GM12878 (cell line): ENCODE results near the gene LRRC45. TPM values are rescaled to one million over a fixed set of nuclear protein-coding genes. Genes with fewer than 3 reads are reported as not detected.

ENCODE experiments used
- ATAC-seq: fragments of 200-7000 bp; cut with Tn5 transposase; 3 replicates; pipeline ENCODE4 v1.9.1; 2020; ENCODE audit warnings: mild to moderate bottlenecking, moderate library complexity
- BruUV-seq: library from RNA; stranded (reverse); fragments of 400-500 nt; replicated peaks from 2 replicates; lab custom pipeline; 2021; lab: Mats Ljungman, UMichigan
- CTCF ChIA-PET: fragments of 300-600 bp; sonication (Branson Sonifier 250); formaldehyde crosslinking; extraction: SDS; loops from one replicate; lab custom pipeline; 2021; ENCODE audit warnings: inconsistent platforms; lab: Yijun Ruan, JAX
- POLR2A ChIA-PET: fragments of 350-600 bp; formaldehyde crosslinking; extraction: SDS; loops from one replicate; lab custom pipeline; 2021; ENCODE audit warnings: inconsistent platforms; lab: Charles Lee
- RAD21 ChIA-PET: fragments of 300-600 bp; sonication (Branson Sonifier 250); formaldehyde crosslinking; loops from one replicate; lab custom pipeline; 2023; ENCODE audit warnings: antibody characterized with exemption; ENCODE audit not compliant: unreplicated experiment; lab: Charles Lee
- SMC1A ChIA-PET: fragments of 300-600 bp; sonication (Branson Sonifier 250); formaldehyde crosslinking; loops from one replicate; lab custom pipeline; 2023; ENCODE audit not compliant: unreplicated experiment, uncharacterized antibody; lab: Charles Lee
- DNase-seq: peaks from one replicate; pipeline ENCODE4 v3.0.0-alpha.2; 2011; ENCODE audit warnings: low read depth, low spot score
- FAIRE-seq: peaks from 3 replicates; lab custom pipeline; 2011; peaks lifted over from hg19 to GRCh38; lab: Jason Lieb, UNC
- H2AFZ ChIP-seq: 2 replicates; pipeline ENCODE4 v1.6.0; 2011; ENCODE audit warnings: low read depth, low read length, control low read depth; ENCODE audit not compliant: control insufficient read depth
- H3K27ac ChIP-seq: 2 replicates; pipeline ENCODE4 v1.5.1; 2011; ENCODE audit warnings: control low read depth; ENCODE audit not compliant: control insufficient read depth, insufficient read depth
- H3K27me3 ChIP-seq, 2 experiments: replicated peaks in 1 of 2; 2 replicates each; pipeline versions ENCODE4 v1.6.0 to v1.6.1; 2011; ENCODE audit warnings: low read length in 1 of 2; ENCODE audit not compliant: control insufficient read depth in 2 of 2, insufficient read depth in 2 of 2
- H3K36me3 ChIP-seq, 2 experiments: 2 replicates each; pipeline ENCODE4 v1.5.1; 2011; ENCODE audit warnings: low read length in 1 of 2; ENCODE audit not compliant: control insufficient read depth in 2 of 2, insufficient read depth in 2 of 2
- H3K4me1 ChIP-seq: 2 replicates; pipeline ENCODE4 v1.6.1; 2011; ENCODE audit warnings: mild to moderate bottlenecking, low read length, moderate library complexity, mixed read lengths; ENCODE audit not compliant: control insufficient read depth, insufficient read depth
- H3K4me2 ChIP-seq: 2 replicates; pipeline ENCODE4 v1.6.0; 2011; ENCODE audit warnings: control low read depth; ENCODE audit not compliant: control insufficient read depth, insufficient read depth
- H3K4me3 ChIP-seq: fragments of 200-600 bp; sonication (generic); 2 replicates; pipeline ENCODE4 v1.5.1; 2016
- H3K79me2 ChIP-seq: 2 replicates; pipeline ENCODE4 v1.6.0; 2011; ENCODE audit warnings: low read length; ENCODE audit not compliant: control insufficient read depth, insufficient read depth
- H3K9ac ChIP-seq: 2 replicates; pipeline ENCODE4 v1.8.0; 2011; ENCODE audit warnings: low read length, control low read depth, mixed read lengths; ENCODE audit not compliant: control insufficient read depth, insufficient read depth
- H3K9me3 ChIP-seq: replicated peaks from 3 replicates; pipeline ENCODE4 v1.5.1; 2011; ENCODE audit warnings: mild to moderate bottlenecking, low read length; ENCODE audit not compliant: control insufficient read depth, insufficient read depth
- H4K20me1 ChIP-seq: 2 replicates; pipeline ENCODE4 v1.6.0; 2011; ENCODE audit not compliant: control insufficient read depth, insufficient read depth
- KLF5 ChIP-seq: fragments of 450-650 bp; IDR thresholded peaks from 2 replicates; pipeline ENCODE4 v1.6.1; 2014; ENCODE audit warnings: mild to moderate bottlenecking; ENCODE audit not compliant: partially characterized antibody
- RFX5 ChIP-seq: IDR thresholded peaks from 2 replicates; pipeline ENCODE4 v1.6.1; 2011; ENCODE audit warnings: low read depth, low read length, improper control_type of control experiment
- TAF1 ChIP-seq: IDR thresholded peaks from 2 replicates; pipeline ENCODE4 v1.6.1; 2011; ENCODE audit warnings: mild to moderate bottlenecking, low read depth, low read length, borderline replicate concordance
- WGBS: methylation state at CpG from one replicate; pipeline ENCODE4 v1.1.6; 2016; ENCODE audit warnings: low lambda C conversion rate; ENCODE audit not compliant: insufficient replicate concordance, insufficient coverage; ENCODE audit errors: missing lambda C conversion rate; 5-methylcytosine and 5-hydroxymethylcytosine counted together
- in situ Hi-C: fragments of 300-500 bp; cut with MboI; formaldehyde crosslinking; loops from 9 replicates; pipeline ENCODE4 v1.14.3; 2018; ENCODE audit warnings: mixed read lengths
- intact Hi-C: fragments of 100-400 bp; cut with micrococcal nuclease; formaldehyde crosslinking; loops from one replicate; pipeline ENCODE4 v1.14.2; 2022; ENCODE audit not compliant: unreplicated experiment
- polyA plus RNA-seq, 11 experiments: library from polyadenylated mRNA; depleted of rRNA in 4 of 11; unstranded in 6 of 11; stranded (reverse) in 5 of 11; fragments of >200 nt; fragmentation: Nextera tagmentation in 4 of 11; fragmentation: Illumina TruSeq in 1 of 11; extraction: Ambion mirVana in 4 of 11; extraction: Trizol in 1 of 11; gene quantifications; 1 replicate in 1 of 11; 2 replicates in 10 of 11; pipeline versions ENCODE4 v1.2.1 to v1.2.3, GENCODE V29; 2011 to 2016; ENCODE audit warnings: inconsistent platforms in 2 of 11, missing spikeins in 2 of 11, low read depth in 1 of 11
- total RNA-seq, 4 experiments: library from RNA; depleted of rRNA in 3 of 4; stranded (reverse); fragments of >200 nt in 3 of 4; fragmentation: Illumina TruSeq in 1 of 4; extraction: Trizol in 1 of 4; gene quantifications; 2 replicates each; pipeline versions ENCODE4 v1.2.1 to v1.2.3, GENCODE V29; 2013 to 2021
- TF ChIP-seq, protein P1 (sequence below): fragments of 450-650 bp; IDR thresholded peaks from 2 replicates; pipeline ENCODE4 v1.6.1; 2017; ENCODE audit warnings: mild to moderate bottlenecking, moderate library complexity
- TF ChIP-seq, protein P2 (sequence below): fragments of 450-650 bp; formaldehyde crosslinking; IDR thresholded peaks from 2 replicates; pipeline ENCODE4 v1.4.0; 2020; ENCODE audit warnings: mild to moderate bottlenecking, moderate library complexity

LRRC45 gene
- total and polyA plus RNA-seq, 10 of the 15 experiments (the other 5 are each of a cell fraction or from before 2014, with no cell fraction given), result 0.03 to 27.7 (median 10.4) TPM

DNA sequence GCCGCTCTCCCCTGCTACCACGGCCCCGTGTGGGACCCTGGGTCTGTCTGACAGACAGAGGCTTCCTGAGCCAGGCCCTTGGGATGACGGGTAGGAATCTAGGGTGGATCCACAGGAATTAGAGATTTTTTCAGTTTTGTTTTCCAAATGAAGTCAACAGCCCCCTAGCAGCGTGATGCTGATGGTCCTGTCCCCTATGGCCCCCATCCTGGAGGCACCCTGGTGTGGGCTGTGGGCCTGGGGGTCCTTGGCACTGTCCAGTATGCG is 15.9 kb upstream of the LRRC45 start:
- ChIA-PET CTCF (no interaction called here), SMC1A (no interaction called here)
- Histone ChIP-seq H3K9ac (no peak overlapping the region), H3K79me2 (no peaks in the 10 kb centered on the region)
- in situ Hi-C loops, result no loop called here
- DNase-seq, result no peak
- intact Hi-C loops, result no loop called here
- TF ChIP-seq RFX5, result no peak
- TF ChIP-seq, protein P1, sequence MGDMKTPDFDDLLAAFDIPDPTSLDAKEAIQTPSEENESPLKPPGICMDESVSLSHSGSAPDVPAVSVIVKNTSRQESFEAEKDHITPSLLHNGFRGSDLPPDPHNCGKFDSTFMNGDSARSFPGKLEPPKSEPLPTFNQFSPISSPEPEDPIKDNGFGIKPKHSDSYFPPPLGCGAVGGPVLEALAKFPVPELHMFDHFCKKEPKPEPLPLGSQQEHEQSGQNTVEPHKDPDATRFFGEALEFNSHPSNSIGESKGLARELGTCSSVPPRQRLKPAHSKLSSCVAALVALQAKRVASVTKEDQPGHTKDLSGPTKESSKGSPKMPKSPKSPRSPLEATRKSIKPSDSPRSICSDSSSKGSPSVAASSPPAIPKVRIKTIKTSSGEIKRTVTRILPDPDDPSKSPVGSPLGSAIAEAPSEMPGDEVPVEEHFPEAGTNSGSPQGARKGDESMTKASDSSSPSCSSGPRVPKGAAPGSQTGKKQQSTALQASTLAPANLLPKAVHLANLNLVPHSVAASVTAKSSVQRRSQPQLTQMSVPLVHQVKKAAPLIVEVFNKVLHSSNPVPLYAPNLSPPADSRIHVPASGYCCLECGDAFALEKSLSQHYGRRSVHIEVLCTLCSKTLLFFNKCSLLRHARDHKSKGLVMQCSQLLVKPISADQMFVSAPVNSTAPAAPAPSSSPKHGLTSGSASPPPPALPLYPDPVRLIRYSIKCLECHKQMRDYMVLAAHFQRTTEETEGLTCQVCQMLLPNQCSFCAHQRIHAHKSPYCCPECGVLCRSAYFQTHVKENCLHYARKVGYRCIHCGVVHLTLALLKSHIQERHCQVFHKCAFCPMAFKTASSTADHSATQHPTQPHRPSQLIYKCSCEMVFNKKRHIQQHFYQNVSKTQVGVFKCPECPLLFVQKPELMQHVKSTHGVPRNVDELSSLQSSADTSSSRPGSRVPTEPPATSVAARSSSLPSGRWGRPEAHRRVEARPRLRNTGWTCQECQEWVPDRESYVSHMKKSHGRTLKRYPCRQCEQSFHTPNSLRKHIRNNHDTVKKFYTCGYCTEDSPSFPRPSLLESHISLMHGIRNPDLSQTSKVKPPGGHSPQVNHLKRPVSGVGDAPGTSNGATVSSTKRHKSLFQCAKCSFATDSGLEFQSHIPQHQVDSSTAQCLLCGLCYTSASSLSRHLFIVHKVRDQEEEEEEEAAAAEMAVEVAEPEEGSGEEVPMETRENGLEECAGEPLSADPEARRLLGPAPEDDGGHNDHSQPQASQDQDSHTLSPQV, result no peak
- TF ChIP-seq, protein P2, sequence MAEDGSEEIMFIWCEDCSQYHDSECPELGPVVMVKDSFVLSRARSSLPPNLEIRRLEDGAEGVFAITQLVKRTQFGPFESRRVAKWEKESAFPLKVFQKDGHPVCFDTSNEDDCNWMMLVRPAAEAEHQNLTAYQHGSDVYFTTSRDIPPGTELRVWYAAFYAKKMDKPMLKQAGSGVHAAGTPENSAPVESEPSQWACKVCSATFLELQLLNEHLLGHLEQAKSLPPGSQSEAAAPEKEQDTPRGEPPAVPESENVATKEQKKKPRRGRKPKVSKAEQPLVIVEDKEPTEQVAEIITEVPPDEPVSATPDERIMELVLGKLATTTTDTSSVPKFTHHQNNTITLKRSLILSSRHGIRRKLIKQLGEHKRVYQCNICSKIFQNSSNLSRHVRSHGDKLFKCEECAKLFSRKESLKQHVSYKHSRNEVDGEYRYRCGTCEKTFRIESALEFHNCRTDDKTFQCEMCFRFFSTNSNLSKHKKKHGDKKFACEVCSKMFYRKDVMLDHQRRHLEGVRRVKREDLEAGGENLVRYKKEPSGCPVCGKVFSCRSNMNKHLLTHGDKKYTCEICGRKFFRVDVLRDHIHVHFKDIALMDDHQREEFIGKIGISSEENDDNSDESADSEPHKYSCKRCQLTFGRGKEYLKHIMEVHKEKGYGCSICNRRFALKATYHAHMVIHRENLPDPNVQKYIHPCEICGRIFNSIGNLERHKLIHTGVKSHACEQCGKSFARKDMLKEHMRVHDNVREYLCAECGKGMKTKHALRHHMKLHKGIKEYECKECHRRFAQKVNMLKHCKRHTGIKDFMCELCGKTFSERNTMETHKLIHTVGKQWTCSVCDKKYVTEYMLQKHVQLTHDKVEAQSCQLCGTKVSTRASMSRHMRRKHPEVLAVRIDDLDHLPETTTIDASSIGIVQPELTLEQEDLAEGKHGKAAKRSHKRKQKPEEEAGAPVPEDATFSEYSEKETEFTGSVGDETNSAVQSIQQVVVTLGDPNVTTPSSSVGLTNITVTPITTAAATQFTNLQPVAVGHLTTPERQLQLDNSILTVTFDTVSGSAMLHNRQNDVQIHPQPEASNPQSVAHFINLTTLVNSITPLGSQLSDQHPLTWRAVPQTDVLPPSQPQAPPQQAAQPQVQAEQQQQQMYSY, result no peak
- TF ChIP-seq TAF1, result no peak
- no peak for TF ChIP-seq KLF5
- TF ChIP-seq, all 136 proteins: peak for 0
- H3K4me2 ChIP-seq, result no peak overlapping the region
- no peaks in the 10 kb centered on the region for H4K20me1 ChIP-seq
- H3K27ac ChIP-seq, result no peak overlapping the region
- H3K9me3 ChIP-seq, result no peaks in the 10 kb centered on the region
- BruUV-seq, result no TSS peak
- RAD21 ChIA-PET, result no interaction called here
- no peaks in the 10 kb centered on the region for H3K27me3 ChIP-seq
- H3K4me3 ChIP-seq, result no peak overlapping the region
- no peak overlapping the region for H2AFZ ChIP-seq
- ATAC-seq (no peak), FAIRE-seq (no peak)
- POLR2A ChIA-PET, result no interaction called here
- no peaks in the 10 kb centered on the region for H3K4me1 ChIP-seq
- no peaks in the 10 kb centered on the region for H3K36me3 ChIP-seq
- WGBS, result 78% methylated on average over 6 of the region's 6 CpGs
